HG02981 (cell line): ENCODE results near the gene LEPROT.

ENCODE experiments used
- ATAC-seq: cut with Tn5 transposase; IDR thresholded peaks from one replicate; pipeline ENCODE4 v1.9.1; 2021; ENCODE audit warnings: mild to moderate bottlenecking, moderate library complexity; ENCODE audit not compliant: unreplicated experiment

The LEPROT gene

DNA sequence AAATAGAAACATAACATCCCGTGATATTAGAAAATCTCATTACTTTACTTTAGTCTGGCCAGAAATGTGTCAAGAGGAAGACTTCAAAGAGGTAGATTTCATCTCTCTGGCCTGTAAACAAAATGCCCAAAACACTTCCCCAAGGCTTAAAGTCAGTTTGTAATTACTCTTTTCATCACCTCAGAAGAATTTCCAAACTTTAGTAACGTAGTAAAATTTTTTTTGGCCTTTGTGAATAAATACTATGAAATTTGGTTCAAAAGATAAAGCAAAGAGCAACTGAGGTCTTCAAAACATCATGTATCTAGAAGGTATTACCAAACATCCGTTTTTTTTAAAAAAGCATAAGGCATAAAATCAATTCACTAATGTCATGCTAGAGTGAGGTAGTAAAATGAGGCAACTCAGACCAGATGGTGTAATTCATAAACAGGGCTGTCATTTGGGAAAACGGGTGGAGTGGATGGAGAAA, 51.4 kb downstream of the LEPROT start:
- no peak for ATAC-seq

DNA sequence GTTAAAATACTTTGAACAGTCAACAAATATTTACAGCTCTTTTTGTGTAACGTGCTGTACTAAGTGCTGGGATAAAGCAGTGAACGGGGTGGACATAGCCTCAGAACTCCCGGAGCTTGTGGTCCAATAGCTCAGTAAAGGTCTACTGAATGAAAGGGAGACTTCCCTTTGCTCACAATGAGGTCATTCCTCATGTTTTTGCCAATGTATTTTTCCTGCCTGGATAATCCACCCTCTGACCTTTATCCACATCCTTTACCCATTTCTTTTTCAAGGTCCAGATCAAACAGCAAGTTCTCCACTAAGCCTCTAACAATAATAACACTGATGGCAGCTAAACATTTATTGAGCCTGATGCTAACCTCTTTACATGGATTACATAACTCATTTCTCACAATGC, 55.9 kb downstream of the LEPROT start:
- no peak for ATAC-seq

DNA sequence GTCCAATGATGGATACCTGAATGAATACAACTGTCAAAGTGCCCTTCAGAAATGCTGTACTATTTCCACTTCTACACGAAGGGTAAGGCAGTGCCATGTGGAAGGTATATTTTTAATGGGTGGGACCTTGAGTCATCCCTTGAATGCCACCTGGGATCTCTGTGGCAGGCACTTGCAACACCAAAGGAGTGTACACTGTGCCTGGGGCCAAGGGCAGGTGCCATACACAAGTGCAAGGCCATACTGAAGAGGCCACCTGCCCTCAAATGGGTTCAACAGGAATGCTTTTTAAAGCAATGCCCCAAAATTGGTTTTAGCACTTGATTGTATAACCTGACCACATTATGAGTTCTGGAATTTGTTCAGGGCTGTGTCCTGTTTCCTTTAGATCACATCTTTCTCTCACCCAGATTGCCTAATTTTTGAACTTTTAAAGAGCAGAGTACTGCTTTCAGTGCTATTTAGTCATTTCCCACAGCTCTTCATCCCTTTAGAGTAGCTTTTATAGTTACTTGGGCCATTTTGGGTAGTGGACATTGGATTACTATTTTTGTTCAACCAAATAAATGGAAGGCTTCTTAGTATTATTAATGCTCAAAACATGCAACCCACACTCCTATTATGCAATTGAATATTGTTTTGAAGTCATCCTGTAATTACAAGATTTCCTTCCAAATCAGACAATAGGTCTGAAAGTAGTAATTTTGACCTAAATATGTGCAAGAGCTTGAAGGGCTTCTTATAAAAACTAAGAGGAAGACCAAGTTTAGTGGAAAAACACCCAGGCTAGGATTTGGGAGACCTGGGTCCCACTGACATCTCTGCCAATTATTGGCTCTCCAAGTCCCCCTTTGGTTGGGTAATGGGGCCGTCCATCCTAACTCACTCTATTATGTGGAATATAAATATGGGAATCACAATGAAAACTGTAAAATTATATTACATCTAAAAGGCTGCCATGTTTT, 57.2 kb downstream of the LEPROT start:
- ATAC-seq = no peak

DNA sequence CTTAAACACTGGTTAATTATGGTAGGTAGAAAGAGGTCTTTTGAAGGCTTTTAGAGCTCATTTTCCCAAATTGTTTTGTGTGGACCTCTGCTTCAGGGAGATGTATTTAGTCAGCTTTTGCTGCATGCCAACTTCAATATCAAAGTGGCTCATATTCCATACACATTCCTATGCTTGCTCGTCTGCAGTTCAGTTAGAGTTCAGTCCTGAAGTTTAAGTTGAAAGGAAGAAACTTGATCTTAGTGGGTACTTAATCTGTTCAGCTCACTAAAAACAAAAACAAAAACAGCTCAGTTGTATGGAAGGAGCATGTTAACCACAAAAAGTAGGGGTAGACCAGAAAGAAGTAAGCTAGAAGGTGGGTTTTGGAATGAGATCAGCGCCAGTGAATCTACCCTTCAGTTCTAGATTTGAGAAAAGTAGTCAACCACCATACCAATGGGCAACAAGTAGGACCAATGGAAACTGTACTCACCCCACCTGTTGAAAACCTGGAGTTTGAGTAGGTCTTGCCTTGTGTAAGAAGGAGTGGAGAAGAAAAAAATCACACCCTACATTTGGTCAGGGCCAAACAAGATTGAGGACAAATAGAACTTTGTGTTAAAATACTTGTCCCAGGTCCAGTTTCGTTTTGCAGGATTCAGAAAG, 58.0 kb downstream of the LEPROT start:
- ATAC-seq = no peak

GRCh38 chr1:65479554-65480204, 59.2 kb downstream of the LEPROT start:
- ATAC-seq = no peak

GRCh38 chr1:65480684-65481405, 60.4 kb downstream of the LEPROT start:
- ATAC-seq = no peak

DNA sequence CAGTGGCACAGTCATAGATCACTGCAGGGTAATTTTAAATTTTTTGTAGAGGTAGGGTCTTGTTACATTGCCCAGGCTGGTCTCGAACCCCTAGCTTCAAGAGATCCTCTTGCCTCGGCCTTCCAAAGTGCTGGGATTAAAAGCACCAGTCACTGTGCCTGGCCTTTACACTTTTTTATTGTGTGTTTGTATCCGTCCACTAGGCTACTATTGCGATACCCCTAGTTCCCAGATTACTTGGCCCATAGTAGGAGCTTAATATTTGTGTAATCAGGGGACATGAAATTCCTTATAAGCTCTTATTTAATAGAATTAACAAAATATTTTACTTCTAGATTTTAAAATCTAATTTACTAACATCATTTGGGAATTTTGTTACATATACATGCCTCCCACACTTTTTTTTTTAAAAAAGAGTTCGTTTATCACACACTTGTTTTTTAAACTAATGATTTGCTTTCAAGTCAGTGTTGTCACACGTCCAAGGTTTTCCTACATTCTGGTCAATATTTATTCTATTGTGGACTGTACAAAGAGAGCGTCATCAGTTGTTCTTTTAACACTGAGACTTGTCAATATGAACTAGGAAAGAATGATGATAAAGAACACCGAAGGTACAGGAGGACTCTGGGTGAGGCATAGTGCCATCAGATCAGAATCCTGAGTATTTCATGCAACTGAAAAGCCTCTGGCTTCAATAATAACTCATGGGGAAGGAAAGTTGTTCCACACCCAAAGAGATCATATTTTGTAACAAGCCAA, 63.7 kb downstream of the LEPROT start:
- ATAC-seq = no peak
